Coronary artery (tissue), 2 donors: ENCODE results near the gene CLEC1B.
"Not testable (repeated sequence)": the region's sequence is repeated elsewhere in the genome, so short reads cannot be mapped to it uniquely, and the experiment has no call there.

ENCODE experiments used
- DNase-seq: peaks from one replicate; pipeline ENCODE4 v3.0.0-alpha.2; 2017; ENCODE audit warnings: low spot score
- H3K27ac ChIP-seq, 2 donors: fragments of 200-600 bp; sonication (generic); one replicate each; pipeline ENCODE4 v1.5.1; 2016 to 2019
- H3K4me3 ChIP-seq: fragments of 200-600 bp; sonication (generic); 2 replicates; pipeline ENCODE4 v1.5.1; 2016; ENCODE audit warnings: mild to moderate bottlenecking, moderate library complexity
- TF ChIP-seq, protein P1 (sequence below): fragments of 200-600 bp; sonication (generic); IDR thresholded peaks from one replicate; pipeline ENCODE4 v1.5.1; 2019; ENCODE audit warnings: antibody characterized with exemption

The CLEC1B gene

DNA sequence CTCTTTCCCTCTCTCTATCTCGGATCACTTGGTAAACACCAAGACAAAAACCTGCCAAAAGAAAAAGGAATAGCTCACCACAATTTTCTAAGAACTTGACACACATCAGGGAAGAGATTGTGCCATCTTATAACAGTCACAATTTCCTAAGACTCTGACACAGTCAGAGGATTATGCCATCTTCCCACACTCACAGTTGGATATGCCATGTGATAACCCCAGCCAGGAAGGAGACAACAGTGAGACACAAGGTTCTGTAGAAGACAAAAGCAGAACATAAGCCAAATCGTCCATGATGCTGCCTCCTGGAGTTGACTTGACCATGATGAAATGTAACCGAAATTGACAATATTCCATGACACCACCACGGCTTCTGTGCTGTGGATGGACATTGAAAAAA lies 28.8 kb upstream of the CLEC1B start:
- TF ChIP-seq, protein P1, sequence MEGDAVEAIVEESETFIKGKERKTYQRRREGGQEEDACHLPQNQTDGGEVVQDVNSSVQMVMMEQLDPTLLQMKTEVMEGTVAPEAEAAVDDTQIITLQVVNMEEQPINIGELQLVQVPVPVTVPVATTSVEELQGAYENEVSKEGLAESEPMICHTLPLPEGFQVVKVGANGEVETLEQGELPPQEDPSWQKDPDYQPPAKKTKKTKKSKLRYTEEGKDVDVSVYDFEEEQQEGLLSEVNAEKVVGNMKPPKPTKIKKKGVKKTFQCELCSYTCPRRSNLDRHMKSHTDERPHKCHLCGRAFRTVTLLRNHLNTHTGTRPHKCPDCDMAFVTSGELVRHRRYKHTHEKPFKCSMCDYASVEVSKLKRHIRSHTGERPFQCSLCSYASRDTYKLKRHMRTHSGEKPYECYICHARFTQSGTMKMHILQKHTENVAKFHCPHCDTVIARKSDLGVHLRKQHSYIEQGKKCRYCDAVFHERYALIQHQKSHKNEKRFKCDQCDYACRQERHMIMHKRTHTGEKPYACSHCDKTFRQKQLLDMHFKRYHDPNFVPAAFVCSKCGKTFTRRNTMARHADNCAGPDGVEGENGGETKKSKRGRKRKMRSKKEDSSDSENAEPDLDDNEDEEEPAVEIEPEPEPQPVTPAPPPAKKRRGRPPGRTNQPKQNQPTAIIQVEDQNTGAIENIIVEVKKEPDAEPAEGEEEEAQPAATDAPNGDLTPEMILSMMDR: no peak
- no peak overlapping the region for H3K27ac ChIP-seq
- DNase-seq: no peak
- no peak overlapping the region for H3K4me3 ChIP-seq

DNA sequence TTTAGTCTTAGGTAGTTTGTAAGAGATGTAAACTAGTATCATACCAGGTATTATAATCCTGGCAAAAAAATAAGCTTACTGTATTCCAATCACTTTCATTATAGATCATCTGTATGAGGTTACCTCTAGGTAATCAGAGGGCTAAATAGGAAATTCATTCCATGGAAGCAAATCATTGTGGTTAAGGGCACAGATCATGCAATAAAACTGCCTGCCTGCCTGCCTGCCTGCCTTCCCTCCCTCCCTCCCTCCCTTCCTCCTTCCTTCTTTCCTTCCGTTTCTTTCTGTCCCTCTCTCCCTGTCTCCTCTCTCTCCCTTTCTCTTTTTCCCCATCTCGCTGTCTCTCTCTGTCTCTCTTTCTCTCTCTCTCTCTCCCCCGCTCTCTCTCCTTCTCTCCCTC lies 28.4 kb upstream of the CLEC1B start:
- Histone ChIP-seq H3K27ac (no peak overlapping the region), H3K4me3 (no peak overlapping the region)
- TF ChIP-seq, protein P1: no peak
- DNase-seq: no peak

DNA sequence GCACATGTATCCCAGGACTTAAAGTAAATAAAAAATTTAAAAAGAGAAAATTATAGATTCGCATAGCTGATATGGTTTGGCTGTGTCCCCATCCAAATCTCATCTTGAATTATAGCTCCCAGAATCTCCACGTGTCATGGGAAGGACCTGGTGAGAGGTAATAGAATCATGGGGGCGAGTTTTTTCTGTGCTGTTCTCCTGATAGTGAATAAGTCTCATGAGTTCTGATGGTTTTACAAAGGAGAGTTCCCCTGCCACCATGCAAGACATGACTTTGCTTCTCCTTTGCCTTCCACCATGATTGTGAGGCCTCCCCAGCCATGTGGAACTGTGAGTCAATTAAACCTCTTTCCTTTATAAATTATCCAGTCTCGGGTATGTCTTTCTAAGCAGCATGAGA lies 27.7 kb upstream of the CLEC1B start:
- not testable (repeated sequence) for H3K4me3 ChIP-seq, DNase-seq, H3K27ac ChIP-seq

DNA sequence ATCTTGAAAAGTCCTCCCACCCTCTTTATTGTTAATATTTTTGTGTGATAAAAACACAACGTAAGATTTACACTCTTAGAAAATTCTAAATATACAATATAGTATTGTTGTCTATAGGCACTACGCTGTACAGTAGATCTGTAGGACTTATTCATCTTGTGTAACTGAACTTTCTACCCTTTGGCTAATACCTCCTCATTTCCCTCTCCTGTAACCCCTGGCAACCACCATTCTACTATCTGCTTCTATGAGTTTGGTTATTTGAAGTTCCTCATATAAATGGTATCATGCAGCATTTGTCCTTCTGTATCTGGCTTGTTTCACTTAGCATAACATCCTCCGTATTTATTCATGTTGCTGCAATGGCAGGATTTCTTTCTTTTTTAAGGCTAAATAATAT lies 26.3 kb upstream of the CLEC1B start:
- Histone ChIP-seq H3K27ac (no peak overlapping the region), H3K4me3 (no peak overlapping the region)
- TF ChIP-seq, protein P1: no peak
- DNase-seq: no peak

DNA sequence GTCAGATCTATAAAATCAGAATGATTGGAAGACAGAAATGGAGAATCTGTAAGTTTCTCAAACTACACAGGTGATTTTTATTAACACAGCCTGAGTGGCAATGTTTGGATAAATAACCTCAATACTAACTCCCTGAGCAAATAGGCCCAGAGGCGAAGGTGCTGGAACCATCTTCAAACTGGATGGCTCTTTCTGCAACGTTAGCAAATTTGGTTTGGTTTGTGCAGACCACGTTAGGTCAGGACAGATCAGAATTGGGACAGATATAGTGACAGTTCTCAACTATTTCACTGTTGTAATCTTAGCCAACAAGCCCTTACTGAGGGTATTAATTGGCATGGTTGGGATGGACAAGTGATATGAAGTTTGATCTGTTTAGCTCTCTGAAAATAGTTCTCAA lies 22.4 kb upstream of the CLEC1B start:
- DNase-seq: no peak
- TF ChIP-seq, protein P1: no peak
- no peak overlapping the region for H3K4me3 ChIP-seq
- H3K27ac ChIP-seq: no peak overlapping the region

DNA sequence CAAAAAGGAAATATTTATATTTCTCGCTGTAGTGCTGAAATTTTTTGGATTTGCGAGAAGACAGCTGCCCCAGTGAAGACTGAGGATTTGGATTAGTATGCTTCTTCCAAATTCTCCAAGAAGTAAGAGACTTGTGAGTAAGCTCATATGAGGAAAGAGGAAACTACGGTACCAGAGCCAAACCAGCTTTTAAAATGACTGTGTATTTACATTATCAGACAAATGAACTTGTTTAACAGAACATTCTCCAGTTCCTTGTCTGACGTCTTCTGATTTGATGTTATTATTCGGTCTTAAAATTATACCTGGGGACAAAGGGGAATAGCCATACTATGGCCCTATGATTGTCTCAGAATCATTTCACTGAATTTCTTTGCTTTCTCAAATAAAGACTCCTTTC lies 19.5 kb upstream of the CLEC1B start:
- no peak overlapping the region for H3K4me3 ChIP-seq
- no peak for DNase-seq
- H3K27ac ChIP-seq: no peak overlapping the region
- TF ChIP-seq, protein P1: no peak

DNA sequence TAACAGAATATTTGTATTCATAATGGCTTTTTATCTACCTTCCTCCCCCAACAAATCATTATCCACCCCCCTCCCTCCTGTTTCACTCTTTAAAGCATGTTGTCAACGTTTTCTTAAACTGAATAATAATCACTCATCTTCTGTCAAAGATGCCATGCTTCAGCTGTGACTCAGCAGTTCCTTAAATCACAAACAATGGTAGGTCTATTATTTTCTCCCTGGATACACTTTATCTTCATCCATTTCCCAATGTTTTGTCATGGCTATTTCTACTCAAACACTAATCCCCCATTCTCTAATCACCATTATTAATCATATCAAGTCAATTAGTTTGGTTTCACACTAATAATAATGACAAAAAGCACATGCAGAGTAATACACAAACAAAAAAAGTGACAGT lies 18.0 kb upstream of the CLEC1B start:
- DNase-seq: no peak
- TF ChIP-seq, protein P1: no peak
- no peak overlapping the region for H3K4me3 ChIP-seq

DNA sequence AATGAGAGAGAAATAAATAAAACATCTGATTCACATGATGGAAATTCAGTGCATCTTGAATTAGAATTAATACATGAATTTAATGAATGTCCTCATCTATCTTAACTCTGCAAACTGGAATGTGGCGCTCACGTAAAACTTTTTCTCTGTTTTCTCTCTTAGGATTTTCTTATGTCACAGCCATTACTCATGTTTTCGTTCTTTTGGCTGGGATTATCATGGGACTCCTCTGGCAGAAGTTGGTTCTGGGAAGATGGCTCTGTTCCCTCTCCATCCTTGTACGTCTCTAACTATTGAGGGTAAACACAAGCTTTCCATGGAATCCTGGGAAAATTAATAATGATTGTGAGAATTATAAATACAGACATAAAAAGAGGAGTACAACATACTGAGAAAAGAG lies 16.5 kb upstream of the CLEC1B start:
- TF ChIP-seq, protein P1: no peak
- Histone ChIP-seq H3K4me3 (no peak overlapping the region), H3K27ac (no peak overlapping the region)
- DNase-seq: no peak

More for the DNA sequence above, 18.0 kb upstream of the CLEC1B start:
- no peak overlapping the region for H3K27ac ChIP-seq
